PC-9 (cell line): Measurements from ENCODE around the gene PSMC3IP.

Experiments
- EZH2 ChIP-seq: fragments of 200-600 bp; sonication (generic); IDR thresholded peaks from 2 replicates; pipeline ENCODE4 v1.8.0; 2017; ENCODE audit warnings: antibody characterized with exemption, low read depth
- TF ChIP-seq, protein P1 (sequence below): fragments of 200-600 bp; sonication (generic); conservative IDR thresholded peaks from 2 replicates; pipeline ENCODE4 v1.6.1; 2017; ENCODE audit warnings: mixed run types, antibody characterized with exemption, mild to moderate bottlenecking, moderate library complexity

DNA sequence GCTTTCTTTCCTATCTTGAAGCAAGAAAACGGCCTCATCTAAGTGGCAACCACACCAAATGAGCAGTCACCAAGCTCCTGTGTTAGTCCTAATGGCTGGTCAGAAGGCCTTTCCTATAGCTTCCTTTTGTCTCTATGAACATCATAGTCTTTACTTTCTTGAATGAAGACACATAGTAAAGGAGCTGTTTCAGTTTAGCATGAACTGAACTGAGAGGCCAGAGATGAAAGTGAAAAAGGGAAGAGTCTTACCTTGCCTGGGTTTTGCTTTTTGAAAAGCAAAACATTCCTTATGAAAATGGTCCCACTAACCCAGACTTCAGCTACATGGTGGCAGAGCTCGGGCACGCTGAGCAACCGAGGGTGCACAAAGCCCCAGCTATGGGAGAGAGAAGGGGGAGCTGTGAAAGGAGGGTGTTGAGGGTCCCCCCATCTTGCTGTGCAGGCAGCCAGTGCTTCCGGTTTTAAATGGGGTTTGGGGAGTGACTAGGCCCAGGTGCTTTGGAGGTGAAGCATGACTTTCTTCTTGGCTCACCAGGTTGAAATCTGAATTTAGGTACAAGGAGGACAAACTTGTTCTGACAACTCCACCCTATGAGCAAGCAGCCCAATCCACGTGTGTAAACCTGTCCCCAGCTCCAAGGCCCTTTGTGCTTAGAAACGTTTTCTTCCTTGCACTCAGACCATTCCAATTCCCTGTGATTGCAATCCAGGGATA is 9.1 kb upstream of the PSMC3IP start:
- TF ChIP-seq, protein P1, sequence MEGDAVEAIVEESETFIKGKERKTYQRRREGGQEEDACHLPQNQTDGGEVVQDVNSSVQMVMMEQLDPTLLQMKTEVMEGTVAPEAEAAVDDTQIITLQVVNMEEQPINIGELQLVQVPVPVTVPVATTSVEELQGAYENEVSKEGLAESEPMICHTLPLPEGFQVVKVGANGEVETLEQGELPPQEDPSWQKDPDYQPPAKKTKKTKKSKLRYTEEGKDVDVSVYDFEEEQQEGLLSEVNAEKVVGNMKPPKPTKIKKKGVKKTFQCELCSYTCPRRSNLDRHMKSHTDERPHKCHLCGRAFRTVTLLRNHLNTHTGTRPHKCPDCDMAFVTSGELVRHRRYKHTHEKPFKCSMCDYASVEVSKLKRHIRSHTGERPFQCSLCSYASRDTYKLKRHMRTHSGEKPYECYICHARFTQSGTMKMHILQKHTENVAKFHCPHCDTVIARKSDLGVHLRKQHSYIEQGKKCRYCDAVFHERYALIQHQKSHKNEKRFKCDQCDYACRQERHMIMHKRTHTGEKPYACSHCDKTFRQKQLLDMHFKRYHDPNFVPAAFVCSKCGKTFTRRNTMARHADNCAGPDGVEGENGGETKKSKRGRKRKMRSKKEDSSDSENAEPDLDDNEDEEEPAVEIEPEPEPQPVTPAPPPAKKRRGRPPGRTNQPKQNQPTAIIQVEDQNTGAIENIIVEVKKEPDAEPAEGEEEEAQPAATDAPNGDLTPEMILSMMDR = no peak
- TF ChIP-seq EZH2 = no peak
